G401.6 (cell line): ENCODE measurements around the gene ESPN.
"Not testable (repeated sequence)": the region's sequence is repeated elsewhere in the genome, so short reads cannot be mapped to it uniquely, and the experiment has no call there.

Experiments
- FAIRE-seq: peaks from 2 replicates; lab custom pipeline; 2012; peaks lifted over from hg19 to GRCh38; lab: Jason Lieb, UNC

ESPN gene

GRCh38 chr1:6447818-6448748 is 23.5 kb downstream of the ESPN start:
- no peak for FAIRE-seq

- FAIRE-seq, result no peak
These were observed 24.4 kb downstream of the ESPN start for GRCh38 chr1:6448749-6449631.

GRCh38 chr1:6450005-6450450 is 25.5 kb downstream of the ESPN start:
- no peak for FAIRE-seq

- not testable (repeated sequence) for FAIRE-seq
These were observed 25.9 kb downstream of the ESPN start for GRCh38 chr1:6450486-6450885.

- no peak for FAIRE-seq
These were observed 26.4 kb downstream of the ESPN start for GRCh38 chr1:6450943-6451373.

GRCh38 chr1:6453895-6454855 is 29.6 kb downstream of the ESPN start:
- not testable (repeated sequence) for FAIRE-seq

GRCh38 chr1:6454856-6455751 is 30.5 kb downstream of the ESPN start:
- FAIRE-seq, result no peak

- FAIRE-seq, result not testable (repeated sequence)
These were observed 31.4 kb downstream of the ESPN start for GRCh38 chr1:6455752-6456520.

GRCh38 chr1:6456800-6457466 is 32.4 kb downstream of the ESPN start:
- no peak for FAIRE-seq

GRCh38 chr1:6459850-6460265 is 35.3 kb downstream of the ESPN start:
- no peak for FAIRE-seq

GRCh38 chr1:6460301-6461050 is 35.9 kb downstream of the ESPN start:
- no peak for FAIRE-seq

GRCh38 chr1:6461051-6461530 is 36.5 kb downstream of the ESPN start:
- FAIRE-seq, result no peak

GRCh38 chr1:6461538-6462411 is 37.2 kb downstream of the ESPN start:
- no peak for FAIRE-seq

GRCh38 chr1:6462412-6463119 is 38.0 kb downstream of the ESPN start:
- FAIRE-seq, result no peak

- no peak for FAIRE-seq
These were observed 38.5 kb downstream of the ESPN start for GRCh38 chr1:6463120-6463412.

- no peak for FAIRE-seq
These were observed 39.9 kb downstream of the ESPN start for GRCh38 chr1:6464514-6464836.

- FAIRE-seq, result no peak
These were observed 40.3 kb downstream of the ESPN start for GRCh38 chr1:6464915-6465314.
